HFFc6 (cell line): ENCODE results near the gene ZBTB49. TPM values are rescaled to one million over a fixed set of nuclear protein-coding genes. Genes with fewer than 3 reads are reported as not detected.
"Not testable (repeated sequence)": the region's sequence is repeated elsewhere in the genome, so short reads cannot be mapped to it uniquely, and the experiment has no call there.

ENCODE experiments used
- DNase-seq: peaks from one replicate; pipeline ENCODE4 v3.0.0-alpha.2; 2018
- H3K27ac Mint-ChIP-seq: 2 replicates; pipeline ENCODE4 v1.8.0; 2020; ENCODE audit warnings: mild to moderate bottlenecking, mixed read lengths
- H3K27me3 Mint-ChIP-seq: 2 replicates; pipeline ENCODE4 v1.8.0; 2021; ENCODE audit warnings: mild to moderate bottlenecking, moderate library complexity, mixed read lengths; ENCODE audit not compliant: insufficient read depth
- H3K36me3 Mint-ChIP-seq: 2 replicates; pipeline ENCODE4 v1.8.0; 2021; ENCODE audit warnings: low read depth, mixed read lengths
- H3K4me1 Mint-ChIP-seq: 2 replicates; pipeline ENCODE4 v1.8.0; 2020; ENCODE audit warnings: low read depth, mixed read lengths
- H3K4me3 Mint-ChIP-seq: 2 replicates; pipeline ENCODE4 v1.8.0; 2020; ENCODE audit warnings: mild to moderate bottlenecking, moderate library complexity, mixed read lengths
- H3K9me3 Mint-ChIP-seq: 2 replicates; pipeline ENCODE4 v1.8.0; 2020; ENCODE audit warnings: mild to moderate bottlenecking, mixed read lengths
- total RNA-seq, 6 experiments: library from RNA; stranded (reverse); fragmentation: NEBNext Ultra II Directional; extraction: Animal tissue kit (Norgen Biotek cat#: 25700); gene quantifications; 2 replicates in 1 of 6; 3 replicates in 5 of 6; pipeline ENCODE4 v1.2.3, GENCODE V29; 2021
- TF ChIP-seq, protein P1 (sequence below): fragments of 200-600 bp; sonication (generic); IDR thresholded peaks from 2 replicates; pipeline ENCODE4 v1.5.0; 2021; ENCODE audit warnings: antibody characterized with exemption, mild to moderate bottlenecking

Gene ZBTB49
- total RNA-seq, 6 experiments from 2014 or later = 2.5 to 3.2 (median 3.0) TPM

DNA sequence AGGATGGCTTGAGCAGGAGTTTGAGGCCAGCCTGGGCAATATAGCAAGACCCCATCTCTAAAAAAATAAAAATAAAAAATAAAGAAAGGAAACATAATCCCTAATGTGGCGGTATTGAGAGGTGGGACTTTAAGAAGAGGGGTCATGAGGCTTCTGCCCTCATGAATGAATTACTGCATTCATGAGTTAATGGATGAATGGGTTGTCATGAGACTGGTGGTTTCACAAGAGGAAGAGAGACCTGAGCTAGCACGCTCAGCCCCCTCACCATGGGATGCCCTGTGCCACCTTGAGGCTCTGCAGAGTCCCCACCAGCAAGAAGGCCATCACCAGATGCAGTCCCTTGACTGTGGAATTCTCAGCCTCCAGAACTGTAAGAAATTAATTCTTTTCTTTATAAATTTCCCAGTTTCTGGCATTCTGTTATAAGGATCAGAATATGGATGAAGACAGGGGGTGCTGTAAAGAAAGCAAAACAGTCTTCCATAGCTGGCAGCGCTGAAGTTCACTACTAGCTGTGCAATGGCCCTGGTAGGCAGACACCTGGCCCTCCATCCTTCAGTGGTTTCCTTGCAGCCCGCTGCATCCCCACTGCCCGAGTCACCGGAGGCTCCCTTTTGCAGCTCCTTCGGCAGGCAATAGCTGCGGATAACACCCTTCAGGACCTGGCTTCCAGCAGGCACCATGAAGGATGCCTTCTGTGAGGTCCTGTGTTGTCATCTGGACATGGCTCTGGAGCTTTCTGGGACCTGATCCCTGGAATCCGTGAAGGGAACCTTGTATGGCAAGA is 52.0 kb downstream of the ZBTB49 start:
- TF ChIP-seq, protein P1, sequence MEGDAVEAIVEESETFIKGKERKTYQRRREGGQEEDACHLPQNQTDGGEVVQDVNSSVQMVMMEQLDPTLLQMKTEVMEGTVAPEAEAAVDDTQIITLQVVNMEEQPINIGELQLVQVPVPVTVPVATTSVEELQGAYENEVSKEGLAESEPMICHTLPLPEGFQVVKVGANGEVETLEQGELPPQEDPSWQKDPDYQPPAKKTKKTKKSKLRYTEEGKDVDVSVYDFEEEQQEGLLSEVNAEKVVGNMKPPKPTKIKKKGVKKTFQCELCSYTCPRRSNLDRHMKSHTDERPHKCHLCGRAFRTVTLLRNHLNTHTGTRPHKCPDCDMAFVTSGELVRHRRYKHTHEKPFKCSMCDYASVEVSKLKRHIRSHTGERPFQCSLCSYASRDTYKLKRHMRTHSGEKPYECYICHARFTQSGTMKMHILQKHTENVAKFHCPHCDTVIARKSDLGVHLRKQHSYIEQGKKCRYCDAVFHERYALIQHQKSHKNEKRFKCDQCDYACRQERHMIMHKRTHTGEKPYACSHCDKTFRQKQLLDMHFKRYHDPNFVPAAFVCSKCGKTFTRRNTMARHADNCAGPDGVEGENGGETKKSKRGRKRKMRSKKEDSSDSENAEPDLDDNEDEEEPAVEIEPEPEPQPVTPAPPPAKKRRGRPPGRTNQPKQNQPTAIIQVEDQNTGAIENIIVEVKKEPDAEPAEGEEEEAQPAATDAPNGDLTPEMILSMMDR = no peak
- H3K4me3 Mint-ChIP-seq = no peak overlapping the region
- DNase-seq = no peak
- no peaks in the 10 kb centered on the region for H3K4me1 Mint-ChIP-seq
- peaks cover 39% of the 10 kb centered on the region for H3K27me3 Mint-ChIP-seq
- H3K9me3 Mint-ChIP-seq = no peaks in the 10 kb centered on the region
- H3K27ac Mint-ChIP-seq = no peak overlapping the region
- no peaks in the 10 kb centered on the region for H3K36me3 Mint-ChIP-seq

DNA sequence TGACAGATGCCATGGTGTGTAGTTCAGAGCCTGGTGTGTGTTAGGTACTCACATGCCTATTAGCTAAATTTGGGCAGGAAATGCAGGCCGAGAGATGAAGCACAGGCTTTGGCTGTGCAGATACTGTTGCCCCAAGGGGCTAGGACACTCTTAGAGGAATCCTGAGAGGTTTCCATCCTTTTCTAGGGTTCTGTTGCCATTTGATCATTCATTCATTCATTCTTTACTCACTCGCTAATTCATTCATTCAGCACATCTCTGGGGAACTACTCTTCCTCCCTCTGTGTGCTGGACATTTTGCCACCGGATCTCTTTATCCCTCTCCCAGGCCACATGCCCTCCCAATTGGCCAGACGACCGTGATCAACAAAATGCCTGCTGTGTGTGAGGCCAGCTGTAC is 53.0 kb downstream of the ZBTB49 start:
- Mint-ChIP-seq H3K4me1 (no peaks in the 10 kb centered on the region), H3K4me3 (no peak overlapping the region), H3K27me3 (peaks cover 33% of the 10 kb centered on the region), H3K36me3 (no peaks in the 10 kb centered on the region), H3K9me3 (no peaks in the 10 kb centered on the region), H3K27ac (no peak overlapping the region)
- DNase-seq = no peak
- TF ChIP-seq, protein P1 = no peak

DNA sequence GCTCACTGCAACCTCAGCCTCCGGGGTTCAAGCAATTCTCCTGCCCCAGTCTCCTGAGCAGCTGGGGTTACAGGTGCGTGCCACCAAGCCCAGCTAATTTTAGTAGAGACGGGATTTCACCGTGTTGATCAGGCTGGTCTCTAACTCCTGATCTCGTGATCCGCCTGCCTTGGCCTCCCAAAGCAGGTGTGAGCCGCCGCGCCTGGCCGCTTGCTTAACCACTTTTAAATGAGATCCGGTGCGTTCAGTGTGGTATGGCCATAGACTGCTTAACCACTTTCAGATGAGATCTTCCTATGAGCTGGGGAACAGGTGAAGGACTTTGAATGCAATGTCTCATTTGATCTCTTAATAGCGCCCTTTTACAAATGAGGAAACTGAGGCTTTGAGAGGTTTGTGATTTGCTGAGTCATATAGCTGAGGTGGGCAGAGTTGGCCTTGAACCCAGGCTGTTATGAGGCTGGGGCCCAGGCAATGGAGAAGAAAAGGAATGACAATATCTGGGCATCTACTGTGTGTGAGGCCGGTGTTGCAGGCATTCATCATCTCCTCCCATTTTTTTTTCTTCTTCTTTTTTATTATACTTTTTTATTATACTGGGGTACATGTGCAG is 55.0 kb downstream of the ZBTB49 start:
- DNase-seq = no peak

DNA sequence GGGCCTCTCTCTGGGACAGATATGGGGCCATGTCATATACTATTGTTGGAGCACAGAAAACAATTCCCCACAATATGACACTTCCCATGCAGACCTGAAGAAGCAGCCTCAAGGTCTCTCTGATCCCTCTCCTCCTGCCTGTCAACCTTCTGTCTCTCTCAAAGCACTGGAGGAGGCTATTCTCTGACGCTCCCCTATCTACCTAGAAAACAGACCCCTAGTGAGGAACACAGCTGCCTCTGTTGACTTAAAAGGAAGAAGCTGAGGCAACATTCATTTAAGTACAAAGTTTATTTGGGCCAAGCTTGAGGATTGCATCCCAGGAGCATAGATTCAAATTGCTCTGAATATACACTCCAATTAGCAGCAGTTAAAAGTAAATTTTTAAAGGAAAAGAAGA is 57.5 kb downstream of the ZBTB49 start:
- H3K4me1 Mint-ChIP-seq = no peaks in the 10 kb centered on the region
- no peak overlapping the region for H3K4me3 Mint-ChIP-seq
- H3K27me3 Mint-ChIP-seq = peaks cover 26% of the 10 kb centered on the region
- H3K9me3 Mint-ChIP-seq = no peaks in the 10 kb centered on the region
- DNase-seq = no peak
- no peaks in the 10 kb centered on the region for H3K36me3 Mint-ChIP-seq
- no peak overlapping the region for H3K27ac Mint-ChIP-seq
- TF ChIP-seq, protein P1 = no peak

More for the DNA sequence above, 55.0 kb downstream of the ZBTB49 start:
- Mint-ChIP-seq H3K27me3 (peaks cover 33% of the 10 kb centered on the region), H3K4me1 (no peaks in the 10 kb centered on the region), H3K9me3 (no peaks in the 10 kb centered on the region), H3K36me3 (no peaks in the 10 kb centered on the region), H3K27ac (no peak overlapping the region), H3K4me3 (no peak overlapping the region)
- TF ChIP-seq, protein P1 = no peak

DNA sequence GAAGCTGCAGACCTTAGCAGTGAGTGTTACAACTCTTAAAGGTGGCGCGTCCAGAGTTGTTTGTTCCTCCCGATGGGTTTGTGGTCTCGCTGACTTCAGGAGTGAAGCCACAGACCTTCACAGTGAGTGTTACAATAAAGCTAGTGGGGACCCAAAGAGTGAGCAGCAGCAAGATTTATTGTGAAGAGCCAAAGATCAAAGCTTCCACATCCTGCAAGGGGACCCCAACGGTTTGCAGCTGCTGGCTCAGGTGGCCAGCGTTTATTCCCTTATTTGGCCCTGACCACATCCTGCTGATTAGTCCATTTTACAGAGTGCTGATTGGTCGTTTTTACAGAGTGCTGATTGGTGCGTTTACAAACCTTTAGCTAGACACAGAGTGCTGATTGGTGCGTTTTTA is 58.5 kb downstream of the ZBTB49 start:
- not testable (repeated sequence) for H3K27ac Mint-ChIP-seq, H3K4me3 Mint-ChIP-seq, DNase-seq, H3K36me3 Mint-ChIP-seq, H3K4me1 Mint-ChIP-seq, H3K9me3 Mint-ChIP-seq
- peaks cover 23% of the 10 kb centered on the region for H3K27me3 Mint-ChIP-seq

DNA sequence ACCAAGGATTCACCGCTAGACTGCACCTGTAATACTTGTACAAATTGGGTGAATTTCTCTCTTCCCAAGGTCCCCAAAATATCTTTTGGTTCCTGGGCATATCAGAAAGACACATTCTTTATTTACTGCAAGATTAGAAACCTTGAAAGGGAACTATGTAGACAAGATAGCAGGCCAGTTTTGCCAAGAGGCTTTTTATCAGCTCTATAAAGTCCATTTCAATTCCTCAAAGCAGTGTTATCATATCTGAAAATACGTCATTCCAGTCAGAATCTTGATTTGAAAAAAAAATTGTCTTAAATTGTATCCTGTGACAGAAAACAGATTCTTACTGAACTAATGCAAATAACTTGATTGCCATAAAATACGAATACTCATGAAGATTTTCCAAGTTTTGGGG is 59.8 kb downstream of the ZBTB49 start:
- no peak overlapping the region for H3K4me3 Mint-ChIP-seq
- DNase-seq = no peak
- no peaks in the 10 kb centered on the region for H3K36me3 Mint-ChIP-seq
- TF ChIP-seq, protein P1 = no peak
- H3K9me3 Mint-ChIP-seq = no peaks in the 10 kb centered on the region
- H3K27me3 Mint-ChIP-seq = peaks cover 22% of the 10 kb centered on the region
- no peak overlapping the region for H3K27ac Mint-ChIP-seq
- H3K4me1 Mint-ChIP-seq = no peaks in the 10 kb centered on the region
